ENCODE data around the gene C1QTNF6.
"Not testable (repeated sequence)": the region's sequence is repeated elsewhere in the genome, so short reads cannot be mapped to it uniquely, and the experiment has no call there.

C1QTNF6 gene

GRCh38 chr22:37187891-37188761, at the start of gene C1QTNF6:
Gene C1QTNF6 (minus strand): TSS chr22:37188247. CDS start chr22:37188213, 34 bp downstream.
- no peak for DNase-seq

- no peak for DNase-seq
Observed at GRCh38 chr22:37235897-37236607, 48.0 kb upstream of the C1QTNF6 start.

- no peak for DNase-seq
Observed at GRCh38 chr22:37234736-37235711, 47.0 kb upstream of the C1QTNF6 start.

- no peak for DNase-seq
Observed at GRCh38 chr22:37233751-37234631, 45.9 kb upstream of the C1QTNF6 start.

DNA sequence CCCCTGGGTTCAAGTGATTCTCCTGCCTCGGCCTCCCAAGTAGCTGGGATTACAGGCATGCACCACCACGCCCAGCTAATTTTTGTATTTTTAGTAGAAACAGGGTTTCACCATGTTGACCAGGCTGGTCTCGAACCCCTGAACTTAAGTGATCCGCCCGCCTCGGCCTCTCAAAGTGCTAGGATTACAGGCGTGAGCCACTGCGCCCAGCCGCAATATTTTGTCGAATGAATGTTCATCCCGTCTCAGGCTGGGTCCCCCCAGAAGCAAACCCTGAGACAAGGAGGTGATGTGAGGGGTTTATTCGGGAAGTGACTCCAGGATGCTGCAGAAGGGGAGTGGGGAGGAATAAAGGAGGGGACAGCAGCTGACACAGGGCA, 45.3 kb upstream of the C1QTNF6 start:
- DNase-seq, result not testable (repeated sequence)

GRCh38 chr22:37232140-37232998, 44.3 kb upstream of the C1QTNF6 start:
- no peak for DNase-seq

- peak; percentile 64 for DNase-seq
Observed at GRCh38 chr22:37231406-37232139, 43.5 kb upstream of the C1QTNF6 start.

GRCh38 chr22:37230673-37231405, 42.8 kb upstream of the C1QTNF6 start:
- DNase-seq, result peak; percentile 79

- DNase-seq, result peak; percentile 93
Observed at GRCh38 chr22:37229805-37230672, 42.0 kb upstream of the C1QTNF6 start.

- DNase-seq, result peak; percentile 21
Observed at GRCh38 chr22:37229012-37229804, 41.2 kb upstream of the C1QTNF6 start.

GRCh38 chr22:37228106-37229011, 40.3 kb upstream of the C1QTNF6 start:
- peak; percentile 30 for DNase-seq

GRCh38 chr22:37226514-37226913, 38.5 kb upstream of the C1QTNF6 start:
- DNase-seq, result no peak

GRCh38 chr22:37226087-37226486, 38.0 kb upstream of the C1QTNF6 start:
- no peak for DNase-seq

- no peak for DNase-seq
Observed at GRCh38 chr22:37225481-37225880, 37.4 kb upstream of the C1QTNF6 start.

DNA sequence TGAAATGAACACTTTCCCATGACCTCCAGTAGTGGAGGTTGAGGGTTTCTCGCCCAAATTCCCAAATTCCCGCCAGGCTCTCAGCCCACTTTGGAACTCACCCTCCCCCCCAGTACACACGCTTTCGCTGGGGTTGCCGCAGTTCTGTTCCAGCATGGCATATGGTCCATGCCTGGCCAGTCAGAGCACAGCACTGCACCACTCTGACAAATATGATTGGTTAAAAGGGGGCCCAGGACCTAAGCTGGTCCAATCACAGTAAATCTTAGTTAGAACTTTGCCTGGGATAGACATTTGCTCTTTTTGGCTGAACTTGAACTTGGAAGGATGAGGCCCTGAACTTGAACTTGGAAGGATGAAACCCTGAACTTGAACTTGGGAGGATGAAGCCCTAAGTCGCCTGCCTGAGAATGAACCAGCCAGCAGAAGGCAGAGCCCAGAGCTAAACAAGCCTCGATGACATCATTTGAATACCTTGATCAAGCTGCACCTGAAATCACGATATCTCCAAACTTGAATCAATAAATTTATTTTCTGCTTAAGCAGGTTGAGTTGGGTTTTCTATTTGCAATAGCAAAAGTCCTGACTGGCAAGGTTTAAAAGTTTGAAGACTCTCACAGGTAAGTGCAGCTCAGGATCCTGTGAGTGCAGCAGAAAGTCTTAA, 36.8 kb upstream of the C1QTNF6 start:
- no peak for DNase-seq
